GM12892 (cell line): Measurements from ENCODE around the gene TMEM200B.

Experiments
- POLR2A ChIP-seq: IDR thresholded peaks from 2 replicates; pipeline ENCODE4 v1.6.1; 2011; ENCODE audit warnings: low read depth, low read length, control low read depth
- POLR2AphosphoS5 ChIP-seq: IDR thresholded peaks from 2 replicates; pipeline ENCODE4 v1.6.1; 2011; ENCODE audit warnings: low read depth, low read length, control low read depth
- TAF1 ChIP-seq: IDR thresholded peaks from 2 replicates; pipeline ENCODE4 v1.6.1; 2011; ENCODE audit warnings: low read depth, mild to moderate bottlenecking, control low read depth, low read length, borderline replicate concordance

DNA sequence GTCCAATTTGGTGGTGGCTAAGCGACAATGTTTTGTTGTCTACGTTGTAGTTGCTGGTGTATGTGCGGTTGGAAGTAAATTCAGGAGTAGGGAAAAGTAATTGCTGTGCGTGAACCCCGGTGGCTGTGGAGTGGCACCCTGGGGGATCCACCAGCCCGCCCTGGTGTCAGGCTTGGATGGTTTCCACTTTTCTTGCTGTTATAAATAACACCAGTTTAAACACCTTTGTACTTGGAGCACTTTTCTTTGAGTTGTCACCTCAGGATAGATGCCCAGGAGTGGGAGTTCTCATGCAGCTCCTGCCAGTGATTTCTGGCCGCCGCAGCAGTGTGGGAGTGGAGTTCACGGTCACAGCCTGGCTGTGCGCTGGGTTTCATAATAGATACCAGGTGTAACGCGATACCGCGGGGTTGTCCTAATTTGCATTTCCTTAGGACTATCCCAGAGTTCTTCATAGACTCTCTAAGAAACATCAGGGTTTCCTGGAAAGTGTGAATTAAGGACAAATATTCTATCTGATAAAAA is 12.8 kb upstream of the TMEM200B start:
- no peak for TF ChIP-seq POLR2A
- no peak for TF ChIP-seq TAF1
- no peak for TF ChIP-seq POLR2AphosphoS5
